Heart right ventricle (tissue), 16 donors: ENCODE data around the gene IRAK3. TPM values are rescaled to one million over a fixed set of nuclear protein-coding genes. Genes with fewer than 3 reads are reported as not detected.
A peak's percentile ranks its signal among the peaks of the same experiment; 100 is the strongest.

Source experiments
- ATAC-seq, 8 donors: fragments of 200-7000 bp; cut with Tn5 transposase; one replicate each; pipeline ENCODE4 v1.9.1; 2020; ENCODE audit warnings: mild to moderate bottlenecking in 8 of 8, moderate library complexity in 8 of 8, moderate number of reproducible peaks in 1 of 8
- DNase-seq, 2 donors: peaks; one replicate each; pipeline ENCODE4 v3.0.0-alpha.2; 2020
- H3K27ac ChIP-seq, 10 donors: fragments of 200-600 bp; sonication (generic) in 2 of 10; one replicate each; pipeline versions ENCODE4 v1.5.0 to v1.8.0; 2020 to 2022; ENCODE audit warnings: mild to moderate bottlenecking in 3 of 10
- H3K27me3 ChIP-seq, 7 donors: fragments of 200-600 bp; one replicate each; pipeline ENCODE4 v1.8.0; 2021 to 2022; ENCODE audit warnings: mild to moderate bottlenecking in 2 of 7
- H3K36me3 ChIP-seq, 9 donors: fragments of 200-600 bp; sonication (generic) in 1 of 9; one replicate each; pipeline versions ENCODE4 v1.5.0 to v1.8.0; 2020 to 2022; ENCODE audit warnings: mild to moderate bottlenecking in 2 of 9
- H3K4me1 ChIP-seq, 9 donors: fragments of 200-600 bp; sonication (generic) in 1 of 9; one replicate each; pipeline versions ENCODE4 v1.5.0 to v1.8.0; 2020 to 2022; ENCODE audit warnings: mild to moderate bottlenecking in 4 of 9
- H3K4me3 ChIP-seq, 10 donors: fragments of 200-600 bp; sonication (generic) in 2 of 10; one replicate each; pipeline versions ENCODE4 v1.5.0 to v1.8.0; 2020 to 2022; ENCODE audit warnings: mild to moderate bottlenecking in 7 of 10, moderate library complexity in 2 of 10
- H3K9me3 ChIP-seq, 11 donors: fragments of 200-600 bp in 10 of 11; sonication (generic) in 2 of 11; one replicate each; pipeline versions ENCODE4 v1.5.0 to v1.8.0; 2013 to 2022; ENCODE audit warnings: mild to moderate bottlenecking in 2 of 11, control low read depth in 1 of 11, moderate library complexity in 1 of 11
- CTCF ChIP-seq, 9 donors: fragments of 200-600 bp; sonication (generic) in 2 of 9; IDR thresholded peaks; one replicate each; pipeline versions ENCODE4 v1.5.0 to v1.8.0; 2021 to 2022; ENCODE audit warnings: antibody characterized with exemption in 9 of 9, mild to moderate bottlenecking in 5 of 9, moderate library complexity in 1 of 9
- WGBS, 2 donors: extraction: QIAGEN DNeasy Blood & Tissue Kit; methylation state at CpG; one replicate each; pipeline ENCODE4 v1.1.7; 2013; ENCODE audit warnings: inconsistent platforms in 1 of 2; 5-methylcytosine and 5-hydroxymethylcytosine counted together
- intact Hi-C, 10 donors: fragments of 100-400 bp; cut with DNase I; formaldehyde crosslinking; loops; one replicate each; pipeline versions ENCODE4 v1.11.1 to v1.14.2; 2022
- long read RNA-seq, 3 donors: library from polyadenylated mRNA; unstranded; transcript quantifications; one replicate each; pipeline ENCODE4 v2.0.0, GENCODE V29; 2020 to 2021
- polyA plus RNA-seq, 2 donors: library from polyadenylated mRNA; stranded (reverse); fragments of 200-250 nt; gene quantifications; one replicate each; pipeline ENCODE4 v1.2.3, GENCODE V29; 2013
- total RNA-seq, 10 donors: library from RNA; stranded (reverse); fragmentation: NEBNext Ultra II Directional in 3 of 10; extraction: Animal tissue kit (Norgen Biotek cat#: 25700) in 3 of 10; gene quantifications; one replicate each; pipeline versions ENCODE4 v1.2.1 to v1.2.4, GENCODE V29; 2021 to 2023
- donor health status: Arrhythmogenic right ventricular cardiomyopathy.
- donor health status: ischemic (EF 13 %, LVEDD 7.1; RV severe dilation, severe dysfunction).
- donor health status: healthy with polysubstance abuse.
- donor health status: DM: no; HTN: yes; CAD: no.
- donor health status: DM: no; HTN: no; CAD: no.
- donor health status: ischemic (EF 25% LVEDD 6.9; RV normal size, moderate dysfunction).
- donor health status: ischemic (EF 25% LVEDD 5.7; RV mildly dilated, moderate dysfunction).
- donor health status: healthy.
- donor health status: DM: yes; HTN: yes; CAD: no.
- donor health status: Ischemic cardiomyopathy.
- donor health status: ischemic (EF 35%, LVEDD 5.7; RV mildly dilated, moderate dysfunction).
- donor health status: nonischemic (EF 11% LVEDD 7.7; RV severe dilation, severe dysfunction).
- donor health status: DM: yes; HTN: yes; CAD: no.
- donor health status: PGD.
- donor health status: ischemic (EF 29% LVEDD 5.4; RV normal size, mild dysfunction).
- donor health status: nonischemic (EF 23%, LVEDD 6.1; RV moderate dilation, normal function).

The IRAK3 gene
- total RNA-seq (1 to 10 TPM; 2.8 to 9.3 (median 4.3) TPM), polyA plus RNA-seq (1 to 10 TPM; 2.9 to 5.4 TPM)
- long read RNA-seq, donor 1, full-length matches to known transcripts = 2 of 3 reads
- long read RNA-seq, donor 1, partial matches to known transcripts = 0 of 3 reads
- long read RNA-seq, donor 1, other reads (novel, unspliced or antisense) = 1 of 3 reads
- long read RNA-seq, donor 2, full-length matches to known transcripts = 1 of 1 reads
- long read RNA-seq, donor 2, partial matches to known transcripts = 0 of 1 reads
- long read RNA-seq, donor 2, other reads (novel, unspliced or antisense) = 0 of 1 reads
- long read RNA-seq, donor 3, full-length matches to known transcripts = 7 of 8 reads
- long read RNA-seq, donor 3, partial matches to known transcripts = 0 of 8 reads
- long read RNA-seq, donor 3, other reads (novel, unspliced or antisense) = 1 of 8 reads

- Histone ChIP-seq H3K36me3 (no peaks in the 10 kb centered on the region), H3K4me1 (peaks cover 0 to 48% (median 18%) of the 10 kb centered on the region in 9 donors), H3K27ac (peak within 1 kb of the TSS; percentile 80 to 99 (median 92)), H3K9me3 (no peaks in the 10 kb centered on the region), H3K4me3 (peak within 1 kb of the TSS; percentile 22 to 73 (median 62)), H3K27me3 (peaks cover 0 to 8% (median 3%) of the 10 kb centered on the region in 7 donors)
- peak; percentile 83 to 89 for DNase-seq
- 17 to 20% methylated on average over 74 to 82 of the region's 82 CpGs for WGBS, 2 donors
- ATAC-seq = peak; percentile 92 to 99 (median 97)
- intact Hi-C loops = loop anchor here in 3 of 10 donors (1.0 to 10.0 kb wide), 3 partner anchors 18 to 46 kb away; partner anchors contain the start of gene TMBIM4 (in 1 of the 3)
- TF ChIP-seq CTCF (IDR thresholded peaks at IDR 0.05) = no peak
Observed at GRCh38 chr12:66188584-66189485, at the start of gene IRAK3. TSS of gene IRAK3 (plus strand) at chr12:66189214. CDS start at chr12:66189300, 86 bp downstream.

- intact Hi-C loops = no loop called here
- WGBS, 2 donors = 52 to 63% methylated on average over 2 of the region's 2 CpGs
Observed at GRCh38 chr12:66139328-66139727, 49.7 kb upstream of the IRAK3 start.

GRCh38 chr12:66140731-66141130, 48.3 kb upstream of the IRAK3 start:
- no peak overlapping the region for H3K4me3 ChIP-seq
- intact Hi-C loops = loop anchor here in 4 of 10 donors (10.0 kb wide), 4 partner anchors 94 to 264 kb away; partner anchors contain the start of gene HELB (in 1 of the 4)
- H3K36me3 ChIP-seq = peaks cover 0 to 95% (median 18%) of the 10 kb centered on the region in 9 donors
- no peak overlapping the region for H3K27ac ChIP-seq
- H3K27me3 ChIP-seq = no peaks in the 10 kb centered on the region
- ATAC-seq (no peak), DNase-seq (no peak)
- peaks cover 0 to 42% (median 20%) of the 10 kb centered on the region in 9 donors for H3K4me1 ChIP-seq
- H3K9me3 ChIP-seq = peaks cover 0 to 29% (median 16%) of the 10 kb centered on the region in 11 donors
- no peak for TF ChIP-seq CTCF (IDR thresholded peaks at IDR 0.05)

More at GRCh38 chr12:66139328-66139727, 49.7 kb upstream of the IRAK3 start:
- Histone ChIP-seq H3K36me3 (peaks cover 0 to 83% (median 18%) of the 10 kb centered on the region in 9 donors), H3K9me3 (peaks cover 0 to 29% (median 16%) of the 10 kb centered on the region in 11 donors), H3K27me3 (no peaks in the 10 kb centered on the region), H3K27ac (peak overlapping the region in 5 of 10 donors; percentile 9 to 75 (median 44)), H3K4me3 (no peak overlapping the region), H3K4me1 (peaks cover 0 to 28% (median 12%) of the 10 kb centered on the region in 9 donors)
- DNase-seq = no peak
- TF ChIP-seq CTCF (IDR thresholded peaks at IDR 0.05) = no peak
- ATAC-seq = peak in 5 of 8 donors; percentile 45 to 80 (median 67)

- Histone ChIP-seq H3K36me3 (peaks cover 0 to 98% (median 18%) of the 10 kb centered on the region in 9 donors), H3K4me3 (no peak overlapping the region), H3K4me1 (peaks cover 0 to 48% (median 24%) of the 10 kb centered on the region in 9 donors), H3K27me3 (no peaks in the 10 kb centered on the region), H3K9me3 (peaks cover 0 to 29% (median 16%) of the 10 kb centered on the region in 11 donors), H3K27ac (no peak overlapping the region)
- ATAC-seq (no peak), DNase-seq (no peak)
- intact Hi-C loops = loop anchor here in 4 of 10 donors (10.0 kb wide), 4 partner anchors 94 to 264 kb away; partner anchors contain the start of gene HELB (in 1 of the 4)
- TF ChIP-seq CTCF (IDR thresholded peaks at IDR 0.05) = no peak
- WGBS, 2 donors = 98 to 99% methylated on average over 2 of the region's 2 CpGs
Observed at GRCh38 chr12:66141299-66141698, 47.7 kb upstream of the IRAK3 start.
